DMS79 treated with DMSO at 0.1 percent for 48 hours (cell line): ENCODE measurements around the gene C22orf31.
"Not testable (repeated sequence)": the region's sequence is repeated elsewhere in the genome, so short reads cannot be mapped to it uniquely, and the experiment has no call there.

ENCODE experiments used
- DNase-seq: peaks from one replicate; lab custom pipeline; 2025; lab: John Stamatoyannopoulos, UW

The C22orf31 gene

GRCh38 chr22:29055192-29055830, 6.3 kb downstream of the C22orf31 start:
- peak; percentile 7 for DNase-seq

- no peak for DNase-seq
These were observed 7.3 kb downstream of the C22orf31 start for GRCh38 chr22:29054251-29054767.

- DNase-seq = no peak
These were observed 8.5 kb downstream of the C22orf31 start for GRCh38 chr22:29053048-29053702.

DNA sequence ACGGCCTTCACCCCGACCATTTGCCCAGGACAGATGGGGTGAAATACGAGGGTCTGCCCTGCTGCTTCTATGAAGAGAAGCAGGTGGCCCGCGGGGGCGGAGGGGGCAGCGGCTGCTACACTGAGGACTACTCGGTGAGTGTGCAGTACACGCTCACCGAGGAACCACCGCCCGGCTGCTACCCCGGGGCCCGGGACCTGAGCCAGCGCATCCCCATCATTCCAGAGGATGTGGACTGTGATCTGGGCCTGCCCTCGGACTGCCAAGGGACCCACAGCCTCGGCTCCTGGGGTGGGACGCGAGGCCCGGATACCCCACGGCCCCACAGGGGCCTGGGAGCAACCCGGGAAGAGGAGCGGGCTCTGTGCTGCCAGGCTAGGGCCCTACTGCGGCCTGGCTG, 11.2 kb downstream of the C22orf31 start:
- no peak for DNase-seq

- DNase-seq = peak; percentile 14
These were observed 11.9 kb downstream of the C22orf31 start for GRCh38 chr22:29049655-29050263.

- DNase-seq = no peak
These were observed 12.6 kb downstream of the C22orf31 start for GRCh38 chr22:29048822-29049654.

DNA sequence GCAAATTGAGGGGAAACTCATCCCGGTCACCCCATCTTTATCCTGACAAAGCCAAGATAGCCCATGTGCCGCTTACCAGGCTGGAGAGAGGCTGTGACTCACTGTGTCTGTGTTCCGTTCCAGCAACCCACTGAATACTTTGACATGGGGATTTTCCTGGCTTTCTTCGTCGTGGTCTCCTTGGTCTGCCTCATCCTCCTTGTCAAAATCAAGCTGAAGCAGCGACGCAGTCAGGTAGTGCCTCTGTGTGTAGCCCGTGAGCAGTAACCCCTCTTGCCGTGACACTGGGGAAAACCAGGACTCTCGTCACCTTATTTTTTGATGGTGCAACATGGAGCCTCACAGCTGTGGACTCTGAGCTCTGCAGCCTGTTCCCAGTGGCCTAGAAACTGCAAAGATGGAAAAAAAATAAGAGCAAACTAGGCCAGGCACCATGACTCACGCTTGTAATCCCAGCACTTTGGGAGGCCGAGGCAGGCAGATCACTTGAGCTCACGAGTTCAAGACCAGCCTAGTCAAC, 16.9 kb downstream of the C22orf31 start:
- no peak for DNase-seq

GRCh38 chr22:29043906-29044575, 17.6 kb downstream of the C22orf31 start:
- DNase-seq = no peak

DNA sequence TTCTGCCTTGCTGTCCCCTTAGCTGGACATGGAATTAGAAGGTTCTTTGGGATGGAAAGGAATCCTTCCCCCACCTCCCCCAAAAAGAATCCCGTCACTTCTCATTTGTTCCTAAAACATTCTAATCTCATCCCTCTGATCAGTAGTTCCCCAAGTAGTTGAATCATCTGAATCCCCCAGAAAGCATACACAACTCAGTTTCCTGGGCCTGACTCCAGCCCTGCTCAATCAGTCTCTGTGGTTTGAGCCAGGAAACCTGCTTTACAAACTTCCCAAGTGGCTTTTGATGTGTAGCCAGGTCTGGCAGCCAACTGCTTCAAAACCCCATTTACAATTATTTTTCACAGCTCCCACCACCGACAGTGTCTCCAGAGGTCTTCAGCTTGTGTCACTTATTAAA, 20.2 kb downstream of the C22orf31 start:
- DNase-seq = no peak

DNA sequence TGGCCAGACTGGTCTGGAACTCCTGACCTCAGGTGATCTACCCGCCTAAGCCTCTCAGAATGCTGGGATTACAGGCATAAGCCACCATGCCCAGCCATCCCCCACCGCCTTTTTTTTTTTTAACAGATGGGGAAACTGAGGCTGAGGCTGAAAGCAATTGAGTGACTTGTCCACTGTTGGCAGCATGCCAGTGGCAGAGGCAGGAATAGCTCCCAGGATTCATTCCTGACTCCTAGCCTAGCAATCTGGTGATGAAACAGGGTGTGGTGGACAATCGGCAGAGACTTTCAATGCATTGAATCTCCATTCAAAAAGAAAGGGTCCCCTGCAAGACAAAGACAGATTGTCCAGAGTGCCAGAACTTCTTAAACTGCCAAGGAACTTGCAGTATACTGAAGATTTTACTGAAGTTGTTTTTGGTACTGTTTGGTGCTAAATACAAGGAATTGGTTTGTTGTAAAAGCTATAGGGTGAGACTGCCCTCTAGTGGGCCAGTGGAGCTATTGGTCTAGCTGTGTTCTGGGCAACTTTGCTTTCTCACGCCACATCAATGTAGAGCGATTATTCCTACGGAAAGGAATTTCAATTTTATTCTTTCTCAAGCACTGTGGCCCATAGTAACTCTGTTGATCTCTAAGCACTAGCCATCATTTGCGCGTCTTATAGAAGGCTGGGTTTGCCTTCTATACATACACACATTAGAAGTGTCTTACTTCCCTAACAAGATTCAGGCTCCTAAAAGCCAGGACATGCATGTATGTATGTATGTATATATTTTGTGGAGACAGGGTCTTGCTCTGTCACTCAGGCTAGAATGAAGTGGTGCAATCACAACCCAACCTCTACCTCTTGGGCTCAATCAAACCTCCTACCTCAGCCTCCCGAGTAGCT, 21.0 kb downstream of the C22orf31 start:
- peak; percentile 44 for DNase-seq

- not testable (repeated sequence) for DNase-seq
These were observed 21.9 kb downstream of the C22orf31 start for GRCh38 chr22:29039684-29040083.

DNA sequence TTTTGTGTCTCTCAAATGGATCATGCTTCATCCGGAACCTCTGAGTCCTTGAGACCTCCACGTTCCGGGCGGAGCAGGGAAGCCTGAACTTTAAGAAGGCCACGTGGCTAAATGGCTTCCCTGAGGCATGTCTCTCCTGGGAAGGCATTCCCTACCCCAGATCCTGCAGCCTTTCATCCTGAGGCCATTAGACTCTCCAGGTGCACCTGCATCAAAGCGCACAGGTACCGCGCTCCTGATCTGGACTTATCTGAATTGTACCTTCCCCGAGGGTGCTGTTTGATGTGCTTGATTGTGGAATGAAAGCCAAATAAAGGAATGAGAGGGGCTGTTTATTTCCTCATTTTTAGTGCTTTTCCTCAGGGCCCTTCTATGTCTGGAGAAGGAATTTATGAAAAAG, 22.5 kb downstream of the C22orf31 start:
- DNase-seq = no peak

DNA sequence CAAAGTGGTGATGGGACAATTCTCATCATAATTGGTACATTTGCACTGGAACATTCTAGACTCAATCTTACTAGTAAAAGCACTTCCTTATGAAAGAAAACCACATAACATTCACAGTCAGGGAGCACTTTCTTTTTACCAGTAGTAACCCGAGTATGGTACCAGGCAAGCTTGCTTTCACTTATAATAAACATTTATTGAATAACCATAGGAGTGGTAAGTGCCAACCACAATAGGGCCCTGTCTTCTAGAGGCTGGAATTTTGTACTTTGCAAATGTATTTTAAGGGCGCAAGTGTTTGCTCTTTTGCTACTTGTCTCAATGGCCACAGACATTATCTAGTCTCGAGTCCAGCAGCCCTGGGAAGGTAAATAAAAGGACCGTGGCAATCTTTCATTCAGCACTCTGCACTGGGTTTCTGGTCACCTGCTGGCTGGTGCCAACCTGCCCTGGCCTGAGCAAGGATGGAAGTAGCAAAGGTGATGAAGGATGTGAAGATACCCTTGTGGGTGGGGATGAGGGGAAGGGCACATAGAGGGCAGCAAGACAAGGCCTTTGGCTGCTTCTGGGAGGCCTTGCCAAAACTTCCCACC, 24.2 kb downstream of the C22orf31 start:
- DNase-seq = peak; percentile 24

GRCh38 chr22:29032584-29032983, 29.0 kb downstream of the C22orf31 start:
- no peak for DNase-seq

DNA sequence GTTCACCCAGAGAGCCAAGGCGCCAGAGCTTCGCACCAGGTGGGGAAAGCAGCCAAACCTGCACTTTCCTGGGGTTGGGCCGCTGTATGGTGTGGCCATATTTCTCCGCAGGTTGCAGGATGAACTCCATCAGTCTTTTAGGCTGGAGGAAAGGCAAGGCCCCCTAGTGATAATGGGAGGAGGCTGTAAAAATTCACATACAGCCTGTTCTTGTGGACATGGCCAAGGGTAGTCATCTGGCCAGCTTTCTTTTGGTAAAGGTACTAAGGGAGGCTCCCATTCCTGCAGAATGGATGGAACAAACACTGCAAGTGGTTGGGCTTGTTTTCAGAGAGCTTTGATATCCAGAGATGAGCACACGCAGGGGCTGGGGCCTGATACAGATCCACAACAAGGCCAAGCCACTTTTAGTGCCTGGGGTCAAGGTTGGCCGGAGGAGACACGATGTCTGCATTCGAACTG, 29.6 kb downstream of the C22orf31 start:
- no peak for DNase-seq

DNA sequence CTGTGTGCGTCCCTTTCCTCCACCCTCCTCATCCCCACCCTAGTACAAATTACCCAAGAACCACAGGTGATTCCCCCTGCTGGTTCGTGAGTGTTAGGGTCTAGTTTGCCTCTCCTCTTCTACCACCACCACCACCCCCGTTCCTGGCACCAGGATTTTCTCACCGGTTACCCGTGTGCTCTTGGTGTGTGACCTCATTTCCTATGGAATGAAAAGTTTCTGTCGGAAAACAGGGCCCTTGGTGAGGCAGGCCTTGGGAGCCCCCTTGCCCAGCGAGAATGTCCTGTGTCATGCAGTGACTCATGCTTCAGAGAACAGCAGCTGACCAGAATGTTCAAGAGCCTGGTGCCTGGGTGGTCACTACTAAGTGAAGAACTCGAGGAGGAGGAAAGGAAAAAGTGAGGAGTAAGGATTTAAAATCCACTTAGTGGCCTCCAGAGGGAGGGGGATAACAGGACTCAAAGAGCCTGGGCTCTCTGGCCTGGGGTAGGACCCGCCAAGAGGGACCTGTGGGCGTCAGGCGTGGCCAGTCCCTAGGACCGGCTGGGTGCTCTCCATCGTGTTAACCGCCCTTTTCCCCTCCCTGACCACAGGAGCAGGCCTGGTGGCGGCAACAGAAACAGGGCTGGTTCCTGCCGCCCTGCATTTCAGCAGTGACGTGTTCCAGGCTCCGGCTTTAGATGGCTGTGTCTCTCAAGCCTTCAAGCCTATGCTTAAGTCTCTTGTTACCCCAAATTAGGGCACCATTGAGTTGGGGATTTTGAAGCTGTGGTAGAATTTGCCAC, 30.2 kb downstream of the C22orf31 start:
- peak; percentile 17 for DNase-seq

DNA sequence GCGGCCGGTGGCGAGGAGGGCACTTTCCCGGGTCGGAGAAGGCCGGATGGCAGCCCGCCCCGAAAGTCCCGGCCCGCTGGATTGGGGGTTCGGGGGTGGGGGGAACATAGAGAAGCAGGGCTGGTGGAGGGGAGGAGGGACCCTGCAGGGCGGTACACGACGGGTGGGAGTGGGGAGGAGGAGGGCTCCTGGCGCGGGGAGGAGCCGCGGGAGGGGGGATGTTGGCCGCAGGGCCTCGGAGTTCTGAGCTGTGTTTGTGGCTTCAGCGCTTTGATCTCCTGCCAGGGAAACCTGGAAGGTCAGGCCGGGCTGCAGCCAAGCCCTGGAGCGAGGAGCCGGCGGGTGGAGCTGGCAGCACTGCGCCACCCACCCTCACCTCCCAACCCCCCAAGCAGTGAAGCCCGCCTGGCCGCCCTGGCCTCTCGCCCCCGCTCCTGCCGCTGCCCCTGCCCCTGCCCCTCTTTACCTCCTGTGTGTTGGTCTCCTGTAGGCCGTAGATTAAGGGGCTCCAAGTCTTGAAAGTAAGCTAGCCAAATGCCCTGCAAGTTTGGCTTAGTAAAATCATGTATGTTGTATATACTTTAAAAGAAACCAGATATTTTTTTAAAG, 30.9 kb downstream of the C22orf31 start:
- DNase-seq = peak; percentile 30

DNA sequence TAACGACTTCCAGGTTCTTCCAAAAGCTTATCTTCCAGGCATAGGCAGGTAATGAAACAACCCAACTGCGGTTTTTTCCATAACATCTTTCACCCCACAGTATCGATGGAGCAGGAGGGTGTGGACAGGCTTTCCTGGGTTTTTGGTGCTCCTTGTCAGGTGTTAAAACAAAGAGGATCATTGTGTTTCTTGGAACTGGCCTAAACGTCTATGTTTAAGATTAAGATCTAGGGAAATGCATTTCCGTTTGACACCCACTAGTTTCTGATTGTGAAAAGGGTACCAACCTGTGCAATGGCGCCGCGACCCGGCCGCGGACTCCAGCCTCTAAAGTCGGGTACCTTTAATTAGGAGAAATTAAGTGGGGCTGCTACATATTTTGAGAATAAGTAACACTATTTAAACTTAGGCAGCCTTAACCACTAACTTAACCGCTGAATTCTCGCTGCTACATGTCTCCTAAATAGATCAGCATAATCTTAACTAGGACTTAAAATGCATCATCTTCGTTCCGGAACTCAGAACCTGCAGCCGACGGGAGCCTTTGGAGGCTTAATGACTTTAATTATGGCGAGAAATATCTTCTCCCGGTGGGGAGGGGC, 31.5 kb downstream of the C22orf31 start:
- DNase-seq = no peak
